OCI-LY3 (cell line): ENCODE measurements around the gene ABI3BP.

Source experiments
- H2AFZ ChIP-seq: fragments of 200-600, 300-600 bp; shearing (Covaris generic); 2 replicates; pipeline ENCODE4 v1.6.0; 2014; ENCODE audit warnings: antibody characterized with exemption, low read depth, low read length
- H3K27ac ChIP-seq: fragments of 200-600, 300-600 bp; sonication (generic); 2 replicates; pipeline ENCODE4 v1.5.1; 2014; ENCODE audit warnings: mild to moderate bottlenecking, low read length, moderate library complexity, mixed read lengths
- H3K27me3 ChIP-seq: fragments of 200-600, 300-600 bp; sonication (generic); 2 replicates; pipeline ENCODE4 v1.6.1; 2014; ENCODE audit warnings: low read depth, low read length, mixed read lengths
- H3K36me3 ChIP-seq: fragments of 200-600, 300-600 bp; sonication (generic); replicated peaks from 2 replicates; pipeline ENCODE3; 2014; ENCODE audit warnings: low read depth, low read length, mixed read lengths
- H3K4me1 ChIP-seq: fragments of 300-600, 200-600 bp; sonication (generic); 2 replicates; pipeline ENCODE4 v1.6.1; 2014; ENCODE audit warnings: low read length, mixed read lengths
- H3K4me2 ChIP-seq: fragments of 200-600, 300-600 bp; sonication (generic); 2 replicates; pipeline ENCODE4 v1.6.1; 2014; ENCODE audit warnings: low read length, mixed read lengths
- H3K4me3 ChIP-seq: fragments of 300-600, 200-600 bp; sonication (generic); 2 replicates; pipeline ENCODE4 v1.5.1; 2014; ENCODE audit warnings: antibody characterized with exemption, mild to moderate bottlenecking, low read length, moderate library complexity
- H3K79me2 ChIP-seq: fragments of 300-600, 200-600 bp; shearing (Covaris generic); 2 replicates; pipeline ENCODE4 v1.6.1; 2014; ENCODE audit warnings: mild to moderate bottlenecking, low read length, mixed read lengths
- H3K9ac ChIP-seq: fragments of 300-600, 200-600 bp; shearing (Covaris generic); 2 replicates; pipeline ENCODE4 v1.6.0; 2014; ENCODE audit warnings: mild to moderate bottlenecking, low read length, moderate library complexity
- H3K9me3 ChIP-seq: fragments of 200-600, 300-600 bp; shearing (Covaris generic); 2 replicates; pipeline ENCODE4 v1.6.1; 2014; ENCODE audit warnings: low read length, mixed read lengths; ENCODE audit not compliant: insufficient read depth
- H4K20me1 ChIP-seq: fragments of 200-600, 300-600 bp; sonication (generic); 2 replicates; pipeline ENCODE4 v1.6.1; 2016; ENCODE audit warnings: low read length, mixed read lengths; ENCODE audit not compliant: insufficient read depth
- EZH2phosphoT487 ChIP-seq: fragments of 200-600 bp; shearing (Covaris generic); IDR thresholded peaks from 2 replicates; pipeline ENCODE4 v1.6.1; 2018; ENCODE audit warnings: antibody characterized with exemption, mixed run types, low read depth
- TF ChIP-seq, protein P1 (sequence below): fragments of 200-600, 300-600 bp; sonication (generic); IDR thresholded peaks from 2 replicates; pipeline ENCODE4 v1.5.1; 2014; ENCODE audit warnings: antibody characterized with exemption, low read length, low read depth

Gene ABI3BP

GRCh38 chr3:100966807-100967206 lies 26.4 kb downstream of the ABI3BP start:
- no peak overlapping the region for H3K4me2 ChIP-seq
- H2AFZ ChIP-seq: no peak overlapping the region
- H3K4me3 ChIP-seq: no peak overlapping the region
- no peak overlapping the region for H3K9ac ChIP-seq
- no peaks in the 10 kb centered on the region for H3K9me3 ChIP-seq
- no peaks in the 10 kb centered on the region for H3K79me2 ChIP-seq
- H3K27me3 ChIP-seq: no peaks in the 10 kb centered on the region
- H3K36me3 ChIP-seq: no peaks in the 10 kb centered on the region
- no peak overlapping the region for H3K27ac ChIP-seq
- H3K4me1 ChIP-seq: no peaks in the 10 kb centered on the region
- TF ChIP-seq, protein P1, sequence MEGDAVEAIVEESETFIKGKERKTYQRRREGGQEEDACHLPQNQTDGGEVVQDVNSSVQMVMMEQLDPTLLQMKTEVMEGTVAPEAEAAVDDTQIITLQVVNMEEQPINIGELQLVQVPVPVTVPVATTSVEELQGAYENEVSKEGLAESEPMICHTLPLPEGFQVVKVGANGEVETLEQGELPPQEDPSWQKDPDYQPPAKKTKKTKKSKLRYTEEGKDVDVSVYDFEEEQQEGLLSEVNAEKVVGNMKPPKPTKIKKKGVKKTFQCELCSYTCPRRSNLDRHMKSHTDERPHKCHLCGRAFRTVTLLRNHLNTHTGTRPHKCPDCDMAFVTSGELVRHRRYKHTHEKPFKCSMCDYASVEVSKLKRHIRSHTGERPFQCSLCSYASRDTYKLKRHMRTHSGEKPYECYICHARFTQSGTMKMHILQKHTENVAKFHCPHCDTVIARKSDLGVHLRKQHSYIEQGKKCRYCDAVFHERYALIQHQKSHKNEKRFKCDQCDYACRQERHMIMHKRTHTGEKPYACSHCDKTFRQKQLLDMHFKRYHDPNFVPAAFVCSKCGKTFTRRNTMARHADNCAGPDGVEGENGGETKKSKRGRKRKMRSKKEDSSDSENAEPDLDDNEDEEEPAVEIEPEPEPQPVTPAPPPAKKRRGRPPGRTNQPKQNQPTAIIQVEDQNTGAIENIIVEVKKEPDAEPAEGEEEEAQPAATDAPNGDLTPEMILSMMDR: no peak
- TF ChIP-seq EZH2phosphoT487: no peak
- H4K20me1 ChIP-seq: no peaks in the 10 kb centered on the region

GRCh38 chr3:100966049-100966491 lies 27.2 kb downstream of the ABI3BP start:
- Histone ChIP-seq H3K4me2 (no peak overlapping the region), H3K9me3 (no peaks in the 10 kb centered on the region), H3K9ac (no peak overlapping the region), H3K27me3 (no peaks in the 10 kb centered on the region), H3K79me2 (no peaks in the 10 kb centered on the region), H4K20me1 (no peaks in the 10 kb centered on the region), H3K4me1 (no peaks in the 10 kb centered on the region), H3K36me3 (no peaks in the 10 kb centered on the region), H3K27ac (no peak overlapping the region), H2AFZ (no peak overlapping the region), H3K4me3 (no peak overlapping the region)
- TF ChIP-seq, protein P1: no peak
- no peak for TF ChIP-seq EZH2phosphoT487

DNA sequence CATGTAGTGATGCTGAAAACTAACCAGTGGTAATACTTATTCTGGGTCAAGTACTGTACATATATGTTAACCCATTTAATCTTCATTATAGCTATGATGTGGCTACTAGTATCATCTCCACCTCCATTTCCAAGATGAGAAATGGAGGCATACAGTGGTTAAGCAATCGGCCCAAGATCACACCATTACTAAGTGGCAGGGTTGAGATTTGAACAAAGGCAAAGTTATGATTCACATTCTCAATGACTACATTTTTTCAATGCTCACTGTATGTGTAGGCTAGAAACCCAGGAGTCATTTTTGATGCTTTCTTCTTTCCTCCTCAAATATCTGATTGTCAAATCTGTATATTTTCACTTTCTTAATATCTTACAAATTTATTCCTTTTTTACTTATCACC lies 30.2 kb downstream of the ABI3BP start:
- Histone ChIP-seq H3K27me3 (no peaks in the 10 kb centered on the region), H3K27ac (no peak overlapping the region), H2AFZ (no peak overlapping the region), H3K36me3 (no peaks in the 10 kb centered on the region), H3K79me2 (no peaks in the 10 kb centered on the region), H3K9me3 (0 out of 2 replicates have a peak, but pooled peaks cover 8% of the 10 kb centered on the region), H4K20me1 (no peaks in the 10 kb centered on the region), H3K4me3 (no peak overlapping the region), H3K4me2 (no peak overlapping the region), H3K9ac (no peak overlapping the region), H3K4me1 (no peaks in the 10 kb centered on the region)
- TF ChIP-seq, protein P1: no peak
- no peak for TF ChIP-seq EZH2phosphoT487

GRCh38 chr3:100957261-100957986 lies 35.8 kb downstream of the ABI3BP start:
- Histone ChIP-seq H3K4me2 (no peak overlapping the region), H3K36me3 (no peaks in the 10 kb centered on the region), H3K9me3 (0 out of 2 replicates have a peak, but pooled peaks cover 8% of the 10 kb centered on the region), H3K9ac (no peak overlapping the region), H3K79me2 (no peaks in the 10 kb centered on the region), H3K4me1 (no peaks in the 10 kb centered on the region), H3K27me3 (no peaks in the 10 kb centered on the region), H4K20me1 (no peaks in the 10 kb centered on the region), H2AFZ (no peak overlapping the region), H3K4me3 (no peak overlapping the region), H3K27ac (no peak overlapping the region)
- TF ChIP-seq EZH2phosphoT487: no peak
- TF ChIP-seq, protein P1: no peak
